Mesothelial cell of epicardium (in vitro differentiated cells): Measurements from ENCODE around the gene GK. TPM values are rescaled to one million over a fixed set of nuclear protein-coding genes. Genes with fewer than 3 reads are reported as not detected.

Source experiments
- DNase-seq, 2 experiments: peaks; one replicate each; pipeline ENCODE4 v3.0.0; 2021; ENCODE audit warnings: low spot score in 2 of 2; ENCODE audit not compliant: unreplicated experiment in 2 of 2
- H3K27ac Mint-ChIP-seq: 2 replicates; pipeline ENCODE4 v1.8.0; 2021; ENCODE audit warnings: mixed read lengths
- H3K27me3 Mint-ChIP-seq: 2 replicates; pipeline ENCODE4 v1.8.0; 2021; ENCODE audit warnings: low read depth, mixed read lengths
- H3K36me3 Mint-ChIP-seq: 2 replicates; pipeline ENCODE4 v1.8.0; 2021; ENCODE audit warnings: mixed read lengths
- H3K4me1 Mint-ChIP-seq: 2 replicates; pipeline ENCODE4 v1.8.0; 2021; ENCODE audit warnings: mixed read lengths
- H3K4me3 Mint-ChIP-seq: 2 replicates; pipeline ENCODE4 v1.8.0; 2021; ENCODE audit warnings: mild to moderate bottlenecking, moderate library complexity, mixed read lengths
- H3K9me3 Mint-ChIP-seq: 2 replicates; pipeline ENCODE4 v1.8.0; 2021; ENCODE audit warnings: mixed read lengths
- total RNA-seq: library from RNA; stranded (reverse); gene quantifications from 3 replicates; pipeline ENCODE4 v1.2.1, GENCODE V29; 2021
- TF ChIP-seq, protein P1 (sequence below): fragments of 200-600 bp; sonication (generic); IDR thresholded peaks from one replicate; pipeline ENCODE4 v1.5.0; 2021; ENCODE audit warnings: antibody characterized with exemption; ENCODE audit not compliant: unreplicated experiment

The GK gene
- total RNA-seq, 1 donor from 2014 or later: 8.0 TPM

DNA sequence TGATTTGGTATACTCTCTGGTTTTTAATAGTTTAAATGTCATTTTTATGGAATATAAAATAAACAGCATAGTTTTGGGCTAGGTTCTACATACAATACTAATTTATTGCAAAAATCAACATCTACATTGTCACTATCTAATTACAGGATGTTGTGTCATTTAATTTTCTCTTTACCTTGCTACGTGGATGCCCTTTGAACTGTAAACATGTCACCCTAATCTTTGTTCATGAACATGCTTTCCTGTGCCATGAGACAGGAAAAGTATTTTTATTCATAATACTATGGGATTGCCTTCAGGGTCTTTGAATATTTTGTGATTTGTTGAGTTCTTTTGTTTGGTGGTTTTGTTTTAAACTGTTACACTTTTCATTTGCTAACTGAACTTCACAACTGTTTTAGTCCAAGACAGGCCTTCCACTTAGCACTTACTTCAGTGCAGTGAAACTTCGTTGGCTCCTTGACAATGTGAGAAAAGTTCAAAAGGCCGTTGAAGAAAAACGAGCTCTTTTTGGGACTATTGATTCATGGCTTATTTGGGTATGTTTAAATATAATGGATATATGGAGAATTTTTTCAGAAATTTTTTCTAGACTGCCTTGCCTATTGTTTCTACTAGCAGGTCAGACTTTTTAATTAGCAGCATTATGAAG is 40.9 kb downstream of the GK start:
- Mint-ChIP-seq H3K27ac (no peak overlapping the region), H3K4me3 (no peak overlapping the region), H3K9me3 (no peaks in the 10 kb centered on the region), H3K27me3 (no peaks in the 10 kb centered on the region), H3K4me1 (peaks cover 5% of the 10 kb centered on the region), H3K36me3 (peaks cover 7% of the 10 kb centered on the region)
- DNase-seq: no peak
- TF ChIP-seq, protein P1, sequence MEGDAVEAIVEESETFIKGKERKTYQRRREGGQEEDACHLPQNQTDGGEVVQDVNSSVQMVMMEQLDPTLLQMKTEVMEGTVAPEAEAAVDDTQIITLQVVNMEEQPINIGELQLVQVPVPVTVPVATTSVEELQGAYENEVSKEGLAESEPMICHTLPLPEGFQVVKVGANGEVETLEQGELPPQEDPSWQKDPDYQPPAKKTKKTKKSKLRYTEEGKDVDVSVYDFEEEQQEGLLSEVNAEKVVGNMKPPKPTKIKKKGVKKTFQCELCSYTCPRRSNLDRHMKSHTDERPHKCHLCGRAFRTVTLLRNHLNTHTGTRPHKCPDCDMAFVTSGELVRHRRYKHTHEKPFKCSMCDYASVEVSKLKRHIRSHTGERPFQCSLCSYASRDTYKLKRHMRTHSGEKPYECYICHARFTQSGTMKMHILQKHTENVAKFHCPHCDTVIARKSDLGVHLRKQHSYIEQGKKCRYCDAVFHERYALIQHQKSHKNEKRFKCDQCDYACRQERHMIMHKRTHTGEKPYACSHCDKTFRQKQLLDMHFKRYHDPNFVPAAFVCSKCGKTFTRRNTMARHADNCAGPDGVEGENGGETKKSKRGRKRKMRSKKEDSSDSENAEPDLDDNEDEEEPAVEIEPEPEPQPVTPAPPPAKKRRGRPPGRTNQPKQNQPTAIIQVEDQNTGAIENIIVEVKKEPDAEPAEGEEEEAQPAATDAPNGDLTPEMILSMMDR: no peak

DNA sequence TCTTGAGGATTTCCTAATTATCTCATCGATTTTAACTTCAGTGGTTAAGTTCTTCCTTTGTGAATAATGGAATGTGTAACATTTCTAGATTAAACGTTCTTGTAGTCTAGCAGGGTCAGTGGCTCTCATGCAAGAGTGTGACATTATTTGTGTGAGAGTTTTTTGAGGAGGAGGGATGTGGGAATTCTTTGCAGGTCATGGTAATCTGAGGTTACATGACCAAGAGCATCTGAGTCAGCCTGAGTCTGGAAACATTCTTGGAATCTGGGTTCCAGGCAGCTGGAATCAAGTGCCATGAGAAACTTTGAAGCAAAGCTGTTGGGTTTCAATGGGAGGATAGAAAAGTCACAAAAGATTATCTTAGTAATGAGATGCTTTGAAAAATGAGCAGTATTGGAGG is 49.5 kb downstream of the GK start:
- H3K27me3 Mint-ChIP-seq: no peaks in the 10 kb centered on the region
- no peaks in the 10 kb centered on the region for H3K4me1 Mint-ChIP-seq
- H3K27ac Mint-ChIP-seq: no peak overlapping the region
- no peak overlapping the region for H3K4me3 Mint-ChIP-seq
- TF ChIP-seq, protein P1: no peak
- H3K36me3 Mint-ChIP-seq: peaks cover 4% of the 10 kb centered on the region
- H3K9me3 Mint-ChIP-seq: no peaks in the 10 kb centered on the region
- no peak for DNase-seq

DNA sequence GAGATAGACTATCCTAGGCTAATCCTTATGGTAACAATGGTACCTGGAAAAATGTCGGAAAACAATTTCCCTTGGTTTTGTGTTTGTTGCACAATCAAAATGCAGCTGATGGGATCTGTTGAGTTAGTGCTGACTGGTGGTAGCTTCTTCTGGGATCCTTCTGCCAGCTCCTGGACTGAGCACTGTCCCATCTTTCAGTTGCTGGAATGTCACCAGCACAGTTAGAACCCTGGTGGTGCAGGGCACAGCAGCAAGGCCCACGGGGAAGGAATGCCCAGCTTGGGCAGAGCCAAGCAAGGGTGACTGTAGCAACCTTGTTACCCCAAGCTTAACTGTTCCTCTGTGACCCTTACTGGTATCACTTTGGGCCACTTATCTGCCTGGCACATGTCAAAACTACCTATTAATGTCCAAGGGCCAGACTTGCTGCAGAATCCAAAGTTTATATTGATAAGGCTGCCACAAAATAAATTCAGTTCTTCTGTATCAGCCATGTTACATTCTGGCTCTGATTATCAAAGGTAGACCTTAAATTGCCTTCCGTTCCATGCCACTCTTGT is 53.1 kb downstream of the GK start:
- DNase-seq: no peak
- H3K4me3 Mint-ChIP-seq: no peak overlapping the region
- no peaks in the 10 kb centered on the region for H3K27me3 Mint-ChIP-seq
- H3K4me1 Mint-ChIP-seq: no peaks in the 10 kb centered on the region
- H3K36me3 Mint-ChIP-seq: peaks cover 4% of the 10 kb centered on the region
- no peaks in the 10 kb centered on the region for H3K9me3 Mint-ChIP-seq
- TF ChIP-seq, protein P1: no peak
- H3K27ac Mint-ChIP-seq: no peak overlapping the region

DNA sequence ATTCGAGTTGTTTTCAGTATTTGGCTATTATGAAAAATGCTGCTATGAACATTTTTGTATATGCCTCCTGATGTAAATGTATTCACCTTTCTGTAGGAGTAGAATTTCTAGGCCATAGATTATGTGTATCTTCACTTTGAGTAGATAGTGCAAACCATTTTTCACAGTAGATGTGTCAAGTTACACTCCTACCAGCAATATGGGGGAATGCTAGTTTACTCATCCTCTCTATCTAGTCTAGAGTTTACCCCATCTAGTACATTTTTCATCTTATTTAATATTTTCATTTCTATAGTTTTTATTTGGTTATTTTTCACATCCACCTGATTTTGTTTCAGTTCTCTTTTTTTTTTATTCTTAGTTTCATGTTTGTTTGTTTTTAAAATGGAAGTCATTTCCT is 59.0 kb downstream of the GK start:
- Mint-ChIP-seq H3K27ac (no peak overlapping the region), H3K4me1 (peaks cover 13% of the 10 kb centered on the region), H3K4me3 (no peak overlapping the region), H3K27me3 (no peaks in the 10 kb centered on the region), H3K9me3 (no peaks in the 10 kb centered on the region), H3K36me3 (no peaks in the 10 kb centered on the region)
- no peak for DNase-seq
- TF ChIP-seq, protein P1: no peak

DNA sequence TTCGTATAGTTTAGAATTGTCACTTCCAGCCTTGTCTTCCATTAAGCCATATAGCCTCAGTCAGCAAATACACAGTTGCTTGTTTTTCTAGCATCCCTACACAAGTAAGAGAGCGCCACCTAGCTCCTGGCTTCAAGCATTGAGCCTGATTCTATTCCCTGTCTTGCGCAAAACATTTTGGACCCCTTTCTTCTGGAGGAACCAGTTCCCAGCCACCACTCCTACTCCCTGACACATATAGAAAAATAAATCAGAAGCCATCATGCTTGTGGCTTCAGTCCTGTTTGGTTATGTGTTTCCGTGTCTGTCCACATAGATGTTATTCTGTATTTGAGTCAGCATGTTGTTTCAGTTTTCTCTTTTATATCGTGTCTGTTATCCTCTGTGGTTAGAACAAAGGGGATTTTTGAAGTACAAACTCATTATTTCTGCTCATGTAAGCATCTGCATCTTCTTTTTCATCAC is 59.9 kb downstream of the GK start:
- Mint-ChIP-seq H3K4me1 (peaks cover 13% of the 10 kb centered on the region), H3K27ac (no peak overlapping the region), H3K27me3 (no peaks in the 10 kb centered on the region), H3K36me3 (no peaks in the 10 kb centered on the region), H3K9me3 (no peaks in the 10 kb centered on the region), H3K4me3 (no peak overlapping the region)
- TF ChIP-seq, protein P1: peak; percentile 32
- peak; percentile 27 to 63 for DNase-seq
